RPMI7951 (cell line): ENCODE measurements around the gene P2RY14. TPM values are rescaled to one million over a fixed set of nuclear protein-coding genes. Genes with fewer than 3 reads are reported as not detected.
A peak's percentile ranks its signal among the peaks of the same experiment; 100 is the strongest.

Experiments
- DNase-seq: peaks from one replicate; pipeline ENCODE4 v3.0.0-alpha.2; 2012; ENCODE audit warnings: low read depth
- total RNA-seq: library from RNA; depleted of rRNA; stranded (reverse); fragments of >200 nt; shearing (Covaris generic); gene quantifications from 2 replicates; pipeline ENCODE4 v1.2.3, GENCODE V29; 2014; rRNA removed

Gene P2RY14
- total RNA-seq, result not detected in 2 replicates

DNA sequence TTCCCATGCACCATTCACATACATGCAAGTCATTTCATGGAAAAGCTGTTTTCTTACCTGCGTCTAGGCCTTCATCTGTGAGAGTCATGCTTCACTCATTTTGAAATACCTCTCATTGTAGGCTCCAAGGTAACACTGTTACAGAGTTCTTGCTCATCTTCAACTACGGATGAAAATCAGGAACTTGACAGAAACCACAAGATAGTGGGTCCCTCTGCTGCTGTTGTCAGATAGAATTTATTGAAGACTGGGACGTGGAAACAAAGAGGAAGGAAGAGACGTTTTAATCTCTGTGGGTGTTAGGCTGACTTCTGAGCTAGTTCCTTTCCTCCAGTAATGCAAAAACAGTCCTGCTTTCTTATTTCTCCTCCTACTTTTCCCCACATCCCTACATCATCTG, at the start of gene P2RY14:
TSS of gene P2RY14 (minus strand) at position 313 of the 400 bp plus-strand sequence. CDS start 64,226 bp downstream, outside the sequence.
- no peak for DNase-seq

DNA sequence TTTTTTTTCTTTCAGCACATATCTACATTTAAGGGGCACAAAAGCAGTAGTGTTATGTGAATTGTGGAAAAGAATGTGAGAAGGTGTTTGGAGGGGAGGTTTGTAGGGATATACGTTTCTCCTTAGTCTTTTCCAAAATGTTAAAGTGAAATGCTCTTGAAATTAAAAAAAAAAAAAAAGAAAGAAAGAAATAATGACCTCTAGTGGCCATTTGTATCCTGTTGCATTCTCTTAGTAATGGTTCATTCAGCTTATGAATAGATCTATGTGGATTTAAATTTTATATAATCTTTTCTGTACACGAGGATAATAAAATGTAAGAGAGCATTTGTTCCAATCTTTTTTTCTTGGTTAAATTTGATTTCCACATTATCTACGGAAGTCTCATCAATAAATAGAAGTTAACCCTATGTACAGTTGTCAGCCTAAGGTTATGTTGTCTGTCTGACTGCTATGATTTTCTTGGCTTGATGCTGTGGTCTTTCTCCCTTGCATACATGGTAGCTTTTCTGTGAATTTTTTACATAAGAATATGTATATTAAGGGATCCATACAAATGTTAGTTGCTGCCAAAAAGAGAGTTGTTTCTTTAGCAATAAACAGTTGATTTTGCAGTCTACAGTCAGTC, 49.3 kb upstream of the P2RY14 start:
- DNase-seq, result peak; percentile 20

GRCh38 chr3:151322511-151322910, 44.2 kb upstream of the P2RY14 start:
- no peak for DNase-seq

DNA sequence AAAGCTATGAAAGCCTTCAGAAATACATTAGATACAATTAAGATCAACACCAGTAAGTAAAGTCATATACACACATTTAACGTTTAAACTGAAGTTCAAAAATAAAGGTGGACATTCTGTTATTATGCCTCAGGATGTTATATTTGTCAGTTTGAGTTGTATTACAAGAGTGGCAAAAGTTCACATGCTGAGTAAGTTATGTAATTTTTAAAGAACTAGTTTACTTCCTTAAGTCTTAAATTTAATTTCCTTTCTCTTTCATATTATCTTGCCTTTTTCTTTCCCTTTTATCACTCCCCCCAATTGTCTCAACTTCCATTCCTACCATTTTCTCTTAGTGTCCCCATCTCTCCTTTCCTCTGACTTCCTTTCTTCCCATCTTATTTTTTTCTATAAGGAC, 43.2 kb upstream of the P2RY14 start:
- DNase-seq, result no peak

DNA sequence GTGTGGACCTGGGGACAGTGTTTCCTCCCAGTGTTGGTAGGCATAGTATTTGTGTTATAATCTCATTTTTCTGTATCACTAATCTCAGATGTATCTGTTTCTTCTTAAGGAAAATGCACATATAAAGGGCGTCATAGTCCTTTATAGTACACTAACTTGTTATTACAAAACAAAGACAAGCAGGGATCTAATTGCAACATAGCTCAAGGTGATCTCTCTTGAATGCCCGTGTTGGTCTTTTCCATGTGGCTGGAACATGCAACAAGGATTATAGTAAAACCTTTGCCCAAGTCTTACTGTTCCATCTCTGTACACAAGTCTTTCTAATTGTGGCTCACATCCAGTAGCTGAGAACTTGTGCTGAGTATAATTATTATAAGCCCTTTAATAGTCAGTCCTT, 41.8 kb upstream of the P2RY14 start:
- DNase-seq, result no peak

DNA sequence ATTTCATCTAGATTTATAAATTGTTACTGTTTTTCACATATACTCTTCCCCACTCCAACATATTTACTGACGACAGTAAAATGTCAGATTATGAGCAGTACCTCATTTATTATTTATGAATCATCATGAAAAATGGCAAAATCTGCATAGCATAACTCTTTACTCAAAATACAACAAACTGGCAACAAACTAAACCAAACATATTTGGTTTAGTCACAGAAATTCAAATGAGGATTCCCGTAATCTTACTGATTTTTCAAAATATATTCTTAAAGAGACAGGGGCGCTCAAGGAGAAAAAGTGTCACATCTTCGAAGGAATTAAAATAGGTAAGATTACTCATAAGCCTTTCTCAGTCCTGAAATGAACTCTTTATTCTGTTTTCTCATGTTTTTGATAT, 41.3 kb upstream of the P2RY14 start:
- DNase-seq, result no peak

- DNase-seq, result no peak
These were observed 40.6 kb upstream of the P2RY14 start for GRCh38 chr3:151318991-151319390.

GRCh38 chr3:151318313-151318712, 40.0 kb upstream of the P2RY14 start:
- DNase-seq, result no peak

DNA sequence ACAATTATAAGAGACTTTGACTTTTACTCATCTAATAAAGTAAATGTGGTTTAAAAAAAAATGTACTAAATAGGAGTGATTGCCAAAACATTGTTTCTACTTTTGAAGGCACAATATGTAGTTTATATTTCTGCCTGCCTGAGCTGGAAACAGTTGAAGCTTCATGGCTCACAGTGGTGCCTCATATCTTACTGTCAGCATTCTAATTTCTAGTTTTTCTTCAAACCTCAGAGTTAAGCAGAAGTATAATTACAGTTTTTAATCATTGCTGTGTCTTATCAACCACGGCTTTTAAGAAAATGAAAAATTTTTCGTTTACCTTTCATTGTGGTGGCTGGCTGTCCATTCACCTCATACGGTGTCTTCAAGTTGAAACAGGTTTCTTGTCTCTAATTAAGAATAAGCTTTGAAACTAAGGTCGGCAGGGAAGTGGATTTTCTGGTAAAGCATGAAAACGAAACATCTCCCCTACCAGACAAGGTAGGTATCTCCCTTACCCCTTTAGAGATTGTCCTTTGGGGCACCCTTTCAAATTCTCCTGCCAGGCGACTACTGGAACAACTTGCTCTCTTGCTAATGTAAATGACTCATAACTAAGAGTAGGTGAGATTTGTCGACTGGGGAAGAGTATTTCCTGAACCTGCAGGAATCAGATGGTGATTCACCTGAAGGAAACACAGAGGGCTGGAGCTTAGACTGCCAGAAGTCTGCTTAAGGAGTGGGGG, 38.1 kb upstream of the P2RY14 start, which contains the start of gene GPR87:
TSS of gene GPR87 (minus strand) at position 554 of the 725 bp plus-strand sequence. CDS start 16,720 bp downstream, outside the sequence.
- DNase-seq, result no peak

DNA sequence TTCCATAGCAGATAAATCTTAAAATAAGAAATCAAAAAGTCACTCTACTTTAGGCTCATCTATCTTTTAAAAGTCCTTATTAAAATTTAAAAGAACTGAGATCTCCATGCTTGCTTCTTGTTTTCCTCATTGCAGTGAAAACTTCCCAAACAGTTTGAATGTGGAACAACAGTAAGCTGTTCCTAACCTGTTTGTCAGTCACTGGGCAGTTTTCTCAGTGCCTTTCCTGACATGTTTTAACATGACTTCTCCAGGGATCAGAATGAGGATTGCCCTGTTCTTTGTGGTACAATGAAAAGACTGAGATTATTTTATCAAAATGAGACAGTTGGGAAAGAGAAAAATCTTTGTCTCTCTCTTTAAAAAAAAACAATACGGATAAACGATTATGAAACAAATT, 37.5 kb upstream of the P2RY14 start:
- DNase-seq, result no peak

GRCh38 chr3:151315136-151315535, 36.8 kb upstream of the P2RY14 start:
- peak; percentile 27 for DNase-seq

DNA sequence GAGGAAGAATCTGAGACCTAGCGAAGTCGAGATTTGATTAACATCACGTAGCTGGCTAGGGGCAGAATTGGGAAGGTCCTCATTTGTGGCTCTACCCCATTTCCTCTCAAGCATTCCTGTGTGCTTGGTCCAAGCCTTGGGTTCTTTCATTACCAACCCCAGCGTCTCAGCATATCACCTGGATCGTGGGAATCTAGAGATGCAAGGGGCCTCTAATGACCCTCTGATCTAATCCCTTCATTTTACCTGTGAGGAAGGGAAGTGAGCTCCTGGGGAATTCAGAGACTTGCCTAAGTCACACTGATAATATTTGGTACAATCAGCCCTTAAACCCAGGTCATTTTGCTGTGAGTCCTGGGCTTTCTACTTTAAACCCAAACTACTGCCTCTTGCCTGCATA, 36.3 kb upstream of the P2RY14 start:
- DNase-seq, result no peak

- DNase-seq, result no peak
These were observed 35.8 kb upstream of the P2RY14 start for GRCh38 chr3:151314137-151314536.

- no peak for DNase-seq
These were observed 34.6 kb upstream of the P2RY14 start for GRCh38 chr3:151312972-151313371.

DNA sequence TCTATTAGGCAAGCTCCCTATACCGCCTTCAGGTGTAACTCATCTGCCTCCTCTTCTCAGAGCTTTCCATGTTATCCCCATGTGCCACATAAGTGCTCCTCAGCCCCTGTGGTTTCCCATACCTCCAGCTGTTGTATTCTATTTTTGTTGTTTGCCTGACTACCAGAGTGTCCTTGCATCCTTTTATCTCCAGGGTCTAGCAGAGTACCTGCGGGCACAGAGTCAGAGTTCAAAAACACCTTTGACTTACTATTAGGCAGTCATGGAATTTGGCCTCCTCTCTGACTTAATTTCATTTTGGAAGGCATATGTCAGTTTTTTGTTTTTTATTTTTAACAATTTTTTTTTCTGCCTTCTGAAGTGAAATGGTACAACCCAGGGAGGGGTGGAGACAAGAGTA, 31.2 kb upstream of the P2RY14 start:
- DNase-seq, result no peak

DNA sequence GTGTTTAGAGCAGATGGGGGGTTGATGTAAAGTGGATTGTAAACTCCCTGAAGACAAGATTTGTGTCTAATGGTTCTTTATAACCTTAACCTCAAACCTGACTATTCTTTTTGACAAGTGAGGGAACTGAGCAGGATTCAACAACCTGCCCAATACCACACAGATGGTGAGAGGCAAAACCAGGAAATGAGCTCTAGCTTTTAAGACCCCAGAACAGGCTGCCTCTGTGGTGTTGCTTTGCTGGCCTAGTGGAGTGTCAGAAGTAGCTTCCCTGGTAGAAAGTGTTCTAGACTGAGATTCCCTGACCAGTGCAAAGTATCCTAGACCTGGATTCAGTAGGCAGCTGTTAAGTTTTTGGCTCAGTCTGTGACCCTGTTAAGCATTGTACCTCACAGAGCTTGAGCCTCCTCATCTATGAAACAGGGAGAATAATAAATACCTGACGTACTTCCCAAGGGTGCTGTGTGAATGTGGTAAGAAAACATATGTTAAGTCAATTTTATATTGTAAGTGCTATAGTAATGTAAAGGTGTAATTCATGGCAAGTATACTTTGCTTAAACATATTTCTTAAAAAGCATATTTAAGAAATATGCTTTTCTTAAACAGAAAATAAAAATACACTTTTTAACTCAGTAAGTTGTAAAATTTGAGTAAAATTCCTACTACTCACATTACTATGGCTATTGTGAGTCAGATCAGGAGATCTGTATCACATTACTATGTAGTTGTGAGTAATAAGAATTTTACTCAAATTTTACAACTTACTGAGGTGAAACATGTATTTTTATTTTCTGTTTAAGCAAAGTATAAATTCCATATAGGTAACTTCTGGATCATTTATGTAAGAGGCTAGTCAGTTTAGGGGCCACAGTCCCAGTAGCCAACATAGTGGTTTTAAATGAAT, 29.5 kb upstream of the P2RY14 start:
- no peak for DNase-seq

- DNase-seq, result no peak
These were observed 28.8 kb upstream of the P2RY14 start for GRCh38 chr3:151307131-151307530.

- DNase-seq, result no peak
These were observed 27.9 kb upstream of the P2RY14 start for GRCh38 chr3:151306168-151306810.

- no peak for DNase-seq
These were observed 27.4 kb upstream of the P2RY14 start for GRCh38 chr3:151305775-151306151.

- DNase-seq, result peak; percentile 96
These were observed 26.9 kb upstream of the P2RY14 start for GRCh38 chr3:151305060-151305774.

- DNase-seq, result no peak
These were observed 25.4 kb upstream of the P2RY14 start for GRCh38 chr3:151303751-151304150.
